Skeletal muscle tissue (tissue), 4 donors: ENCODE results near the gene DENND4A. TPM values are rescaled to one million over a fixed set of nuclear protein-coding genes. Genes with fewer than 3 reads are reported as not detected.

Experiments used
- H3K27ac ChIP-seq: one replicate; pipeline ENCODE4 v1.7.0; 2013; ENCODE audit warnings: mild to moderate bottlenecking, low read depth, low read length, inconsistent platforms
- H3K27me3 ChIP-seq, 3 donors: one replicate each; pipeline ENCODE4 v1.7.0; 2013; ENCODE audit warnings: low read length in 3 of 3; ENCODE audit not compliant: control insufficient read depth in 3 of 3, insufficient read depth in 3 of 3
- H3K36me3 ChIP-seq, 3 donors: one replicate each; pipeline ENCODE4 v1.7.0; 2013; ENCODE audit warnings: low read length in 3 of 3; ENCODE audit not compliant: control insufficient read depth in 3 of 3, insufficient read depth in 3 of 3
- H3K4me1 ChIP-seq, 3 donors: one replicate each; pipeline ENCODE4 v1.7.0; 2013; ENCODE audit warnings: low read length in 3 of 3, mild to moderate bottlenecking in 3 of 3; ENCODE audit not compliant: control insufficient read depth in 3 of 3, insufficient read depth in 3 of 3
- H3K4me3 ChIP-seq, 3 donors: one replicate each; pipeline ENCODE4 v1.7.0; 2013; ENCODE audit warnings: low read length in 3 of 3
- H3K9ac ChIP-seq, 3 donors: one replicate each; pipeline ENCODE4 v1.7.0; 2013; ENCODE audit warnings: low read length in 3 of 3, mild to moderate bottlenecking in 3 of 3, moderate library complexity in 2 of 3, low read depth in 1 of 3
- H3K9me3 ChIP-seq, 3 donors: one replicate each; pipeline ENCODE4 v1.7.0; 2013; ENCODE audit warnings: low read length in 3 of 3; ENCODE audit not compliant: control insufficient read depth in 3 of 3
- total RNA-seq: library from RNA; depleted of rRNA; stranded (reverse); fragments of >200 nt; gene quantifications from one replicate; pipeline ENCODE4 v1.2.3, GENCODE V29; 2014
- donor health status: Osteomylitis.

Gene DENND4A
- 30.8 TPM for total RNA-seq

DNA sequence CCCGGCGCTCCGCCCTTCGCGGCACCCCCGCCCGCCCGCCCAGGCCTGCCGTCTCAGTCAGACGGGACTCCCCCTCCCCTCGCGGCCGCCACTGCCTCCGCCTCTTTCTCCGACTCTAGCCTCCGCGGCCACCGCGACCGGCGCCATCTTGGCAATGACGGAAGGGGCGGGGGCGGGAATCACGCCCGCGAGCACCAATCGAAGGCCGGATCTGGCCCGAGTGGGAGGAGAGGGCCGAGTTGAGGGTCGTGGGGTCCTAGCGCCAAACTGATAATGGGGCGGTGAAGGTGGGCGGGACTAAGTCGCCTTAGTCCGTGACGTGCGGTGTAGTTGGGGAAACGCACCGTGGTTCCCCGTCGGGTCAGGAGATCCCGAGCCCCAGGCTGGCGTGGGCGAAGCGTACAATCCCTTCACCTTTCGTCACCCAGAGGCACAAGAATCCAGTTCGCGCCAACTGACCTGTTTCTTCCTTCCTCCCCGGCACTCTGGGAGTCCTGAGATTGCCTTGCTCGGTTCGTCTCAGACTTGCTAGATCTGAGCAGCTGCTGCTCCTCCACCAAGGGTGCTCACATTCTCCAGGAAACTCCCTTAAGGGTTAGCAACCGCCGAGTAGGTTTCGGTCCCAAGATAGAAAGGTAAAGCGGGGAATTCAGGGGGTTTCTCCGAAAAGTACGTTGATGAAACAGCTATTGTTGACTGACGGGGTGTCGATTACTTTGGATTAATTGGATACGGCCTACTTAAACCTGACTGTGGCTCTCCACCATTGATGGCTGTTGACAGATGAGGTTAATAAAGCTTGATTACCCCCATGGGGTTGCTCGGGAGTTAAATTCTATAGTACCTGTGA, at the start of gene DENND4A:
Gene DENND4A, minus strand, starts transcription at position 156 of the 850 bp plus-strand sequence. CDS start 35,843 bp downstream, outside the sequence.
- Histone ChIP-seq H3K36me3 (no peaks in the 10 kb centered on the region), H3K27ac (peak within 1 kb of the TSS; percentile 97), H3K27me3 (no peaks in the 10 kb centered on the region), H3K4me1 (peaks cover 7 to 15% (median 14%) of the 10 kb centered on the region in 3 donors), H3K9ac (peak within 1 kb of the TSS; percentile 87 to 96 (median 94)), H3K4me3 (peak within 1 kb of the TSS; percentile 80 to 99 (median 98)), H3K9me3 (no peaks in the 10 kb centered on the region)

DNA sequence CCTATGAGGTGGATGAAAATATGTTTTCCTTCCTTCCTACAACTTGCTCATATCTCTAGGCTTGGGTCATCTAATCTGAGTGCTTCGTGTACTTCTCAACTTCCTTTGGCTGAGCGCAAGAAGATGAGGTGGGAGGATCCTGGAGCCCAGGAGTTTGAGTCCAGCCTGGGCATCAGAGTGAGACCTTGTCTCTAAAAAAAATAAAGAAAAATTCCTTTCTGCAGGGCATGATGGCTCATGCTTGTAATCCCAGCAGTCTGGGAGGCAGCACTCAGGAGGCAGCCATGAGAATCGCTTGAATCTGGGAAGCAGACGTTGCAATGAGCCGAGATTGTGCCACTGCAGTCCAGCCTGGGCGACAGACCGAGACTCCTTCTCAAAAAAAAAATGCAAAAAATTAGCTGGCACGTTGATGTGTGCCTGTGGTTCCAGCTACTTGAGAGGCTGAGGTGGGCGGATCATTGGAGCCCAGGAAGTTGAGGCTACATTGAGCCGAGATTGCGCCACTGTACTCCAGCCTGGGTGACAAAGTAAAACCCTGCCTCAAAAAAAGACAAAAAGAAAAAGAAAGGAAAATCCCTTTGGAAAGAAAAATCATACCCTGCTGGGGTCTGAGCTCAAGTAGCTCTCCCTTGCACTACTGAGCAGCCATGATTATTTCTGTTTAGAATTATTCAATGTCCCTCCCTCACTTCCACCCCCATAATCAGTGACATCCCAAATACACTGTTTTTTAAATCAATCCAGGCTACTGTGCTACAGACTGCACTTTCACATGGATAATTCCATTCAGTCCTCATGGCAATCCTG, 49.2 kb upstream of the DENND4A start:
- H3K9me3 ChIP-seq, result no peaks in the 10 kb centered on the region
- H3K36me3 ChIP-seq, result no peaks in the 10 kb centered on the region
- peak overlapping the region; percentile 3 for H3K27ac ChIP-seq
- H3K27me3 ChIP-seq, result no peaks in the 10 kb centered on the region
- H3K4me1 ChIP-seq, result no peaks in the 10 kb centered on the region
- H3K4me3 ChIP-seq, result no peak overlapping the region
- H3K9ac ChIP-seq, result no peak overlapping the region

DNA sequence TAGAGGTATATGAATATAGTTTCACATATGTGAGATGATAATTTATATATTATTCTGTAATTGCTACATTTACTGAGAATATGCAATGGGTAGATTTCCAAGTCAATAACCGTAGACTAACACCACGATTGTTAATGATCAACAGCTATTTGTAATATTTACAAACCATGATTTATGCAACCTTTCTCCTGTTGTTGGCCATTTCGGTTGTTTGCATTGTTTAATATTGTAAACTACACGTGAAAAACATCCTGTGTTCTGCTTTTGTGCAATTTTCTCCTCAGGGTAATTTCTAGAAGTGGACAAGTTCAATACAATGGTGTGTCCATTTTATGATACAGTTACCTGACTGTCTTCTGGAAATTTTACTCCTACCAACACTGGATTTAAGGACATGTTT, 47.9 kb upstream of the DENND4A start:
- no peaks in the 10 kb centered on the region for H3K27me3 ChIP-seq
- H3K4me3 ChIP-seq, result no peak overlapping the region
- no peak overlapping the region for H3K27ac ChIP-seq
- no peaks in the 10 kb centered on the region for H3K36me3 ChIP-seq
- no peaks in the 10 kb centered on the region for H3K9me3 ChIP-seq
- H3K9ac ChIP-seq, result no peak overlapping the region
- no peaks in the 10 kb centered on the region for H3K4me1 ChIP-seq

DNA sequence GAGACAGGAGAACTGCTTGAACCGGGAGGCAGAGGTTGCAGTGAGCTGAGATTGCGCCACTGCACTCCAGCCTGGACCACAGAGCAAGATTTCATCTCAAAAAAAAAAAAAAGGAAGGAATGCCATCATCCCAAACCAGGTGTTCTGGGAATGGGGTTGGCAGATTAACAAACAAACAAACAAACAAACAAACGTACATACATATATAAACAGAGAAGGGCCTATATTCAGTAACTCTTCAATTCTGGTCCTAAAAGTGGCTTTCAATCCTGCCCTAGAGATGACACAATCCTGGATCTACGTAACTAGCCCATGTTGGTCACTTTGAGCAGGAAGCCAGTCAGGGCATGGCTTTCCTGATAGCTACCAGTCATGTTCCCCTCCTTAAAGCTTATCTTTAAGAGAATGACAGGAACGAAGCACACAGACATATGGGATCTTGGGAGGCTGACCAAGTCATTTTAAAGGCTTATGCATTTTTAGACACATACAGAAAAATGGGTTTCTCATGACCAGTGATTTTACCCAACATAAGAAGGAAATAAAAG, 47.3 kb upstream of the DENND4A start:
- no peaks in the 10 kb centered on the region for H3K9me3 ChIP-seq
- no peaks in the 10 kb centered on the region for H3K36me3 ChIP-seq
- H3K27me3 ChIP-seq, result no peaks in the 10 kb centered on the region
- H3K4me3 ChIP-seq, result no peak overlapping the region
- H3K4me1 ChIP-seq, result peaks cover under 1 to 5% (median under 1%) of the 10 kb centered on the region in 3 donors
- no peak overlapping the region for H3K27ac ChIP-seq
- no peak overlapping the region for H3K9ac ChIP-seq

DNA sequence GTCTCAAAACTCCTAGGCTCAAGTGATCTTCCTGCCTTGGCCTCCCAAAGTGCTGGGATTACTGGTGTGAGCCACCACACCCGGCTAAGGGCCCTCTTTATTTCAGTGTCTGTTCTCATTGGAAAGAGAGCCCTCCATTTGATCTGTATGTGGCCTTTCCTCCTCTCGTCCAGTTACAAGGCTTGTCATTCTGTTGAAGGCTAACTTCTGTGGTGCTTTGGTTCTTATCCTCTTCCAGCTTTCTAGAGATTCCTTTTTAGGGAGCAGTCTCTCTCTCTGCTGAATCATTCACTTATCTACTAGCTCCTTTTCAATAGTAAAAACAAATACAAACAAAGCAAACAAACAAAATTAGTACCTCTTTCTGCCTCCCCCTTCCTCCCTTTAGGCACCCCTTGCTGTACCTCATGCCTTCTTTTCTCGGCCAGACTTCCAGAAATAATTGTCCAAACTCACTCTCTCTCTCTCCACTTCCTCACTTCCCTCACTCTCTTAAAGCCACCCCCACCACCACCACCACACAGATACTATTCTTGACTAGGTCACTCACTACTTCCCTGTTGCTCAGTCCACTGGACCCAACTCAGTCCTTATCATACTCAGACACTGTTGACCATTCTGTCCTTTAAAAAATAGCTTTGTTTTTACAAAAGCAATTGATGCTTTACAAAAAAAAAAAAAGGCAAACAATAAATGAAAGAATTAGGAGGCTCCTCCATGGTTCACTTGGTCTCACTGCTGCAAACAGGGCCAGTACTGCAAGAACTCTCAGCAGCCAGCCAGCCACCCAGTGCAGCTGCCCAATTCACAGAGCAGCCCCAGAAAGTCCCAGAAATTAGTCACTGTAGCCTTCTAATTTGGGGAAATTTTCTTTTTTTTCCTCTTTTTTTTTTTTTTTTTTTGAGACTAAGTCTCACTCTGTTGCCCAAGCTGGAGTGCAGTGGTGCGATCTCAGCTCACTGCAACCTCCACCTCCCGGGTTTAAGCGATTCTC, 45.5 kb upstream of the DENND4A start:
- H3K9ac ChIP-seq, result no peak overlapping the region
- no peaks in the 10 kb centered on the region for H3K9me3 ChIP-seq
- no peak overlapping the region for H3K4me3 ChIP-seq
- H3K4me1 ChIP-seq, result peaks cover 15 to 23% (median 17%) of the 10 kb centered on the region in 3 donors
- no peaks in the 10 kb centered on the region for H3K27me3 ChIP-seq
- no peak overlapping the region for H3K27ac ChIP-seq
- H3K36me3 ChIP-seq, result no peaks in the 10 kb centered on the region

DNA sequence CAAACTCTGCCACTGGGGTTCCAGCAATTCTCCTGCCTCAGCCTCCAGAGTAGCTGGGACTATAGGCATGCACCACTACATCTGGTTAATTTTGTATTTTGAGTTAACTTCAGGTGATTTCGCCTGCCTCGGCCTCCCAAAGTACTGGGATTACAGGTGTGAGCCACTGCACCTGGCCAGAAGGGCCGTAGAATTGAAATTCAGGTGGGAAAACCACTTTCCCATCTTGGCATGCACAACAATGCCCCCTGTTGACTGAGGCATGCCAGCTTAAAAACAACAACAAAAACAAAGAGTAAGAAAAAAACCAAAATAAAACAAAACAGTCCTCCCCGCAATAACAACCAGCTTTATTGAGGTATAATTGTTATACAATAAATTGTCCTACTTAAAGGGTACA, 44.6 kb upstream of the DENND4A start:
- no peak overlapping the region for H3K9ac ChIP-seq
- no peak overlapping the region for H3K27ac ChIP-seq
- H3K4me1 ChIP-seq, result peaks cover 19 to 28% (median 21%) of the 10 kb centered on the region in 3 donors
- no peaks in the 10 kb centered on the region for H3K36me3 ChIP-seq
- H3K27me3 ChIP-seq, result no peaks in the 10 kb centered on the region
- no peak overlapping the region for H3K4me3 ChIP-seq
- no peaks in the 10 kb centered on the region for H3K9me3 ChIP-seq

DNA sequence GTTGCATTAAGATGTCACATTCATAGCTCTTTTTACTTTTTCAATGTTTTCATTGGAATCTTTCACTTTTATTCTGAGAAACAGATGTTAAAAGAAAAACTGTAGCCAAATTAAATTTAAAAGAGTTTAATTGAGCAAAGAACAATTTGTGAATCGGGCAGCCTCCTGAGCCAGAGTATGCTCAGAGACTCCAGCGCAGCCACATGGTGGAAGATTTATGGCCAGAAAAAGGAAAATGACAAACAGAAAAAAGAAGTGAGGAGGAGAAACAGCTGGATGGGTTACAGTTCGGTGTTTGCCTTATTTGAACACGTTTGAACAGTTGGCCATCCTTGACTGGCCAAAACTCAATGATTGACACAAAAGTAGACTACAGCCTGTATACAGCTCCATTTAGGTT, 43.4 kb upstream of the DENND4A start:
- Histone ChIP-seq H3K4me3 (no peak overlapping the region), H3K9ac (no peak overlapping the region), H3K9me3 (no peaks in the 10 kb centered on the region), H3K27ac (no peak overlapping the region), H3K36me3 (no peaks in the 10 kb centered on the region), H3K4me1 (peaks cover 21 to 30% (median 21%) of the 10 kb centered on the region in 3 donors), H3K27me3 (no peaks in the 10 kb centered on the region)

DNA sequence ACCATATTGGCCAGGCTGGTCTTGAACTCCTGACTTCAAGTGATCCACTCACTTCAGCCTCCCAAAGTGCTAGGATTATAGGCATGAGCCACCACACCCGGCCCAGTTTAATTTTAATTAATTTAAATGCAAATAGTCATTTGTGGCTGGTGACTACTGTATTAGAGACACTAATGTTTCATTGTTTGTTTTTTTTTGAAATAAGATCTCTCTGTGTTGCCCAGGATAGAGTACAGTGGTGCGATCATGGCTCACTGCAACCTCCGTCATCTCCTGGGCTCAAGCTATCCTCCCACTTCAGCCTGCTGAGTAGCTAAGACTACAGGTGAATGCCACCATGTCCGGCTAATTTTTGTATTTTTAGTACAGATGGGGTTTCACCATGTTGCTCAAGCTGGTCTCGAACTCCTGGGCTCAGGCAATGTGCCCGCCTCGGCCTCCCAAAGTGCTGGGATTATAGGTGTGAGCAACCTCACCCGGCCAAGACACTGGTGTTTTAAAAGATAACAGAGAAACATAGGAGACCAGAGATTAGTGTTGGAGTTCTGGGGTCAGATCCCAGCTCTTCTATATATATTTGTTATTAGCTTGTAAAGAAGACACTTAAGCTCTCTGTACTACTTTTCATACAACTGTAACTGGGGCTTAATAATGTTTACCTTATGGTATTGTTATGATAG, 42.6 kb upstream of the DENND4A start:
- Histone ChIP-seq H3K9me3 (no peaks in the 10 kb centered on the region), H3K27me3 (no peaks in the 10 kb centered on the region), H3K4me1 (peaks cover 21 to 30% (median 21%) of the 10 kb centered on the region in 3 donors), H3K27ac (peak overlapping the region; percentile 94), H3K9ac (no peak overlapping the region), H3K36me3 (no peaks in the 10 kb centered on the region), H3K4me3 (no peak overlapping the region)
